ENCODE results near the gene PRDM16.

The PRDM16 gene

GRCh38 chr1:3359756-3360440 lies 290.9 kb downstream of the PRDM16 start:
- no peak for DNase-seq (ENCODE audit: low spot score)
- no peak for TF ChIP-seq CTCF (conservative IDR thresholded peaks at IDR 0.05; ENCODE audit: low read depth)
- H3K27ac ChIP-seq = no peak overlapping the region
- POLR2A ChIA-PET (ENCODE audit: low non-redundant PET) = no interaction called here
- CTCF ChIA-PET = interaction anchor here (0.9 kb wide), 1 partner anchor 51 kb away, joined by 3 read pairs; no protein-coding TSS in a partner anchor

GRCh38 chr1:3360646-3361257 lies 291.7 kb downstream of the PRDM16 start:
- H3K27ac ChIP-seq = no peak overlapping the region
- ChIA-PET POLR2A (ENCODE audit: low non-redundant PET) (no interaction called here), CTCF (no interaction called here)
- no peak for TF ChIP-seq CTCF (conservative IDR thresholded peaks at IDR 0.05; ENCODE audit: low read depth)
- no peak for DNase-seq (ENCODE audit: low spot score)

GRCh38 chr1:3363023-3363422 lies 294.0 kb downstream of the PRDM16 start:
- TF ChIP-seq CTCF (conservative IDR thresholded peaks at IDR 0.05; ENCODE audit: low read depth) = no peak
- POLR2A ChIA-PET (ENCODE audit: low non-redundant PET) = no interaction called here
- CTCF ChIA-PET = interaction anchor here (0.5 to 0.9 kb wide), 2 partner anchors 43 to 157 kb away, joined by 3 read pairs; no protein-coding TSS in a partner anchor
- H3K27ac ChIP-seq = no peak overlapping the region
- no peak for DNase-seq (ENCODE audit: low spot score)

- CTCF ChIA-PET = interaction anchor here (0.9 kb wide), 1 partner anchor 158 kb away, joined by 3 read pairs; no protein-coding TSS in a partner anchor
- POLR2A ChIA-PET (ENCODE audit: low non-redundant PET) = no interaction called here
- no peak for TF ChIP-seq CTCF (conservative IDR thresholded peaks at IDR 0.05; ENCODE audit: low read depth)
- no peak for DNase-seq (ENCODE audit: low spot score)
- no peak overlapping the region for H3K27ac ChIP-seq
Observed at GRCh38 chr1:3363756-3364155, 294.8 kb downstream of the PRDM16 start.

- ChIA-PET CTCF (no interaction called here), POLR2A (ENCODE audit: low non-redundant PET) (no interaction called here)
- no peak for TF ChIP-seq CTCF (conservative IDR thresholded peaks at IDR 0.05; ENCODE audit: low read depth)
- H3K27ac ChIP-seq = no peak overlapping the region
- DNase-seq (ENCODE audit: low spot score) = no peak
Observed at GRCh38 chr1:3364551-3364950, 295.5 kb downstream of the PRDM16 start.

- TF ChIP-seq CTCF (conservative IDR thresholded peaks at IDR 0.05; ENCODE audit: low read depth) = no peak
- CTCF ChIA-PET = no interaction called here
- no peak for DNase-seq (ENCODE audit: low spot score)
- POLR2A ChIA-PET (ENCODE audit: low non-redundant PET) = no interaction called here
- no peak overlapping the region for H3K27ac ChIP-seq
Observed at GRCh38 chr1:3364983-3365382, 296.0 kb downstream of the PRDM16 start.
